Forelimb muscle (tissue), 1 donor: ENCODE results near the gene EVI5L. TPM values are rescaled to one million over a fixed set of nuclear protein-coding genes. Genes with fewer than 3 reads are reported as not detected.
"Not testable (repeated sequence)": the region's sequence is repeated elsewhere in the genome, so short reads cannot be mapped to it uniquely, and the experiment has no call there.

Experiments
- DNase-seq: peaks from one replicate; pipeline ENCODE4 v3.0.0-alpha.2; 2013; ENCODE audit warnings: low read depth
- polyA plus RNA-seq: library from polyadenylated mRNA; unstranded; fragments of 120-200 nt; gene quantifications from one replicate; pipeline ENCODE4 v1.2.1, GENCODE V29; 2013; ENCODE audit not compliant: insufficient read length

The EVI5L gene
- polyA plus RNA-seq, 1 donor: 13.4 TPM

DNA sequence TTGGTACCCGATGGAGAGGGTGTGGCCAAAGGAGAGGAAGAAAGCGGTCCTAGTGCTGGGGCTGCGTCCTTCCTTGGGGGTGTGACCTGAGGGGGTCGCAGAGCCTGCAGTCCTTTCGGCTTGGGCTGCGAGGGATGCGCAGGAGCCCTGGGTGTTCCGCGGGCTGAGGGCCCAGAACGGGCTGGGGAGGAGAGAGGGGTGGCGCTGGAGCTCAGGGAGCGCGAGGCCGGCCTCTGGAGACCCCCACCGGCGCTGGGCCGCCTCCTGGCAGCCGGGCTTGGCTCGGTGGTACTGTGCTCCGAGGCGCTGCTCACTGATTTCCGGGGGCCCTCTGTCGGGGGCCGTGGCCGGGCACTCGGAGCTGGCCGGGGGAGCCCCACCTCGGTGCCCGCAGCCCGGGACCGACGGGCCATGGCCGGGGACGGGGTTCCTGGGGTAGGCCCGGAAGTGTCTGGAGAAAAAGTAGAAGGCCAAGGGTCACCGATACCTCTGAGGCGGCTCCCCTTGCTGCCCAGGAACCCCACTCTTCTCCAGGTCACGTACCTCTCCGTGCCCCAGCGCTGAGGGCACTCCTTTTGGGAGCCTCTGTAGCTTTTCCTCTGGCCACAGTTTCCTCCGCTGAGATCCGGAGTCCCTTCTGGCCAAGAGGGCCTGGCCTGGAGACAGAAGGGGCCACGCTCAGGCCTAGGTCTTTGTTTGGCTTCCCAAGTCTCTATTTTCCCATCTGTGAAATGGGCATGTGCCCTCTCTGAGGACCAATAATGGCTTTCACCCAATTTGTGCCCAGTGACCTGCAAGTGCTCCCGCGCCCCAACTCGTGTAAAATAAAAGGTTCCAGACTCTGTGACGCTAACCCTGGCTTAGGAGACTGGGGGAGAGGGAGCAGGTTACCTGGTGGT lies 42.5 kb downstream of the EVI5L start:
- DNase-seq: no peak

DNA sequence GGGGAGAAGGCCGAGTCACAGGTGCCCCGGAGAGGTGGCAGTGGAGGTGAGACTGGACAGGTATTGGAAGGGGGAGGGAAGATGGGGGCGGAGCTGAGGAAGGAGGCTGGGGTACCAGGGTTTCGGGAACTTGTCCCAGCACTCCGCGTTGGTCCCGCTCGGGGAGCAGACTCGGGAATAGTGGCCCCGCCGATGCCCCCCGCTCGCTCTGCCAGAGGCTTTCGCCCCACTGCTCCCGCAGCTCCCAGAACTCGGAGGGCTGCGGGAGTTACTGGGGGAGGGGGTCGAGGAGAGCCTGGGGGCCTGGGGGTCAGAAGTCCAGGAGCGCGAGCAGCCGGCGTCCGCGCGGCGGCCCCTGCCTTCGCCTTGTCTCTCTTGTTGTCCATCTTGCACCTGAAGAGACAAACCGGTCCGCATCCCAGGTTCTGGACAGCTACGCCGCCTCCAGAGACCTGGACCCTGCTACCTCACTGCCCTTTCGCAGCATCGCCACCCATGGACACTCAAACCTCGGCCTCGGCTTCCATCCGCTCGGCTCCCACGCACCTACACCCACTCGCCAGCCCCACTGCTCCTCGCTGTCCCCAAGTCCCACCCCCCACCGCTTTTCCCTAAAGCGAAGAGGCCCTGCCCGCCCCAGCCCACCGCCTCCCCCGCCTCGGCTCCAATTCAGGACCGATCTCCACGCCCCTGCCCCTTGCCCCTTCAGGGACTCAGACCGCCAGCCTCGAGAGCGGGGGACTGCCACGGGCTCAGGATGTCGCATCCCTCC lies 43.5 kb downstream of the EVI5L start:
- DNase-seq: no peak

DNA sequence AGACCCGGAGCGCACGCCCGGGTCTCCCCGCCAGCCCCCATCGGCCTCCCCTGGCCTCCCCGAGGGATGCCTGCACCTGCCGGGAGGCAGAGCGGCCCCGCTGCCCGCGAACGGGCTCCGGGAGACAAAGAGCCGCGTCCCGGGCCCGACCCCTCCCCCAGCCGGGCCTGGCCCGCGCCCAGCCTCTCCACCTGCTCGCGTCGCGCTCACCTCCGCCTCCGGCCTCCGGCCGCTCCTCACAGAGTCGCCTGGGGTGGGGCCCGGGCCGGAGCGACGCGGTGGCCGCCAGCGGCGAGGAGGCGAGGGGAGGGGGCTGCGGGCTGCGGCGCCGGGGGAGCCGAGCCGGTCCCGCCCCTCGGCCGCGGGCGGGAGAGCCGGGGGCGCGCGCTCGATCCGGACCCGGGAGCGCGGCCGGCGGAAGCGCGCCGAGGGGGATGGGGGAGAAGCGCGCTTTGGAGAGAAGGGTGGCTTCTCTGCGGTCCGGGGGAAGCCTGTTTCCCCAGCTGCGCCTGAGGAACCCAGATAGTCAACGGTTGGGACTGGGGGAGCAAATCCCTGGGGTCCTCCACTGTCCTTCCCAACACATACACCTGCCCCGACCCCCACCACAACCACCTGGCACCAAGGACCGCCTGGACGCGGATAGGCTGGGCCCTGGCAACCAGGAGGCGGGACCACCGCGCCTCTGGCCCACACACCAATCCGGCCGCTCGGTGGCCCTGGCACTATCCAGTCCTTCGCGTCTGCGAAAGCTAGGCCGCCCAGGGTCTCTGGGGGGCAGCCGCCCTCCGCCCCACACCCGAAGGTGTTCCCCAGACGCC lies 44.3 kb downstream of the EVI5L start, which contains the start of gene PRR36:
TSS of gene PRR36 (minus strand) at position 315 of the 821 bp plus-strand sequence. CDS start 701 bp downstream, outside the sequence.
- no peak for DNase-seq

DNA sequence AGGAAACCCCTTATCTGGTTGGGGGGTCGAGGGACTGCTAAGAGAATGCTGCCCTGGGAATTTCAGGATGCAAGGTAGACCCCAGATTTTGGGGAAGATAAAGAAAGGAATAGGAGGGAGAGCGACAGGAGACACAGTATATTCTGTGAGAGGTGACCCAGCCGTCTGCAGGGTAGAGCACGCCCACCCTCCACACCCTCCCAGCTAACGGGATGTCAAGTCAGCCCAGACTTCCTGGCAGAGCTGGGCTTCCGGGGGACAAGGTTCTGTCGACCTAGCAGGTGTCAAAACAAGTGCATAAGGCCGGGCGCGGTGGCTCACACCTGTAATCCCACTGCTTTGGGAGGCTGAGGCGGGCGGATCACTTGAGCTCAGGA lies 44.9 kb downstream of the EVI5L start:
- no peak for DNase-seq

DNA sequence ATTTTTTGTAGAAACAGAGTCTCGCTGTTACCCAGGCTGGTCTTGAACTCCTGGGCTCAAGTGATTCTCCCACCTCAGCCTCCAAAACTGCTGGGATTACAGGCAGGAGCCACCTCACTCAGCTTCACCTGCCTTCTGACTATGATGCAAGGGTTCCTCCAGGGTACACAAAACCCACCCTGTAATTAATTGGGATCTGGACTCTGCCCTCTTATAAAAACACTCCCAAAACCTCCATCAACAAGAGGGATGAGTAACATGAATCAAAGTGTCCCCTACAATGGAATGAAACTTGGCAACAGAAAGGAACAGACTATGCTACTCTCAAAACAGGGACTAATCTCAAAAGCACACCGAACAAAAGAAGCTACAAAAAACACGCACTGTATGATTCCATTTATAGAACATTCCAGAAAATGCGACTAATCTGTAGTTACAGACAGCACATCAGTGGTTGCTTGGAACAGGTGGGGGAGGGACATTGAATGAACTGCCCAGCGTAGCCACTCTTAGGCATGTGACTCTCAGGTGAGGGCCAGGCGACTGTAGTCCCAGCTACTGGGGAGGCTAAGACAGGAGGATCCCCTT lies 47.3 kb downstream of the EVI5L start:
- no peak for DNase-seq

DNA sequence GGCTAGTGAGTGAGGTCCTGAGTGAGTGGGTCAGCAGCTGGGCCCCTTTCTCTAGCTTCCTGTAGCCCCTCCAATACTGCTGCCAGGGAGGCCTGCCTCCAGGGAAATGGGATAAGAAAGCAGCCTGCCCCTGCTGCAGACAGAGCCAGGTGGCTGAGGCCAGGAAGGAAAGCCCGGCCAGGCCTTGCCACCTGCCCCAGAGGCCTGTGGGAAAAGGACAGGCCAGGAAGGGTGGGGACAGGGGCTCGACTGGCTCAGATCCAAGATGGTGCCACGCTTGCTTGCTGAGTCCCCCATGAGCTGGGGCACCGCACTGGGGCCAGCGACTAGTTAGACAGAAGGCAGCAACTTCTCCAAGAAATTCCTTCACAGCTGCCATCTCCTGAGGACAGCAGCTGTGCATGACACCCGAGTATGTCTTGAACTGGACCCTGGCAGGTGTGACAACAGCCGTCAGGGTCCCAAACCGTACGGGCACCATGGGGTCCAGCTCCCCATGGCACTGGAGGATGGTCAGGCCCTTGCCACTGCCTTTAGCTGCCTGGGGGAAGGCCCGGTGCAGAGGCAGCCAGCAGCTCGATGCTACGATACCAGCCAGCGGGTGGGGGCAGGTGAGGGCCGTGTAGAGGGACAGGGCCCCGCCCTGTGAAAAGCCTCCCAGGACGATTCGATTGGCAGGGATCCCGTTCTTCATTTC lies 49.2 kb downstream of the EVI5L start:
- DNase-seq: no peak

DNA sequence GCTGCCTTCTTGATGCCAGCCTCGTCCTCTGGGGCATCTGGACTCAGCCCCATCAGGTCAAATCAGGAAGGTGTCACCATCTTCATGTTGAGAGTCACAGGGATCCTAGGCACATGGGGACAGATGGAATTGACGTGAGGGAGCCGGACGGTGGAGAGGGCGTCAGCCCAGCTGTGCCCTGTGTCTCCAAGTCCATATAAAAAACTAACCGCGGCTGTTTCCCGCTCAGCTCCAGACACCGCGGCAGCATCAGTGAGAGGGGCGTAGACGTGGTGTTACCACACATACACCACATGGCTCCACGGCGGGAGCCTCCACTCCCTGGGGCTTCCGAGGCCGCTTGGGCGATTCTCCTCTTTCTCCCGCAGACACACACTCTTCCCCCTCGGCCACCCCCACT lies 49.8 kb downstream of the EVI5L start:
- no peak for DNase-seq

DNA sequence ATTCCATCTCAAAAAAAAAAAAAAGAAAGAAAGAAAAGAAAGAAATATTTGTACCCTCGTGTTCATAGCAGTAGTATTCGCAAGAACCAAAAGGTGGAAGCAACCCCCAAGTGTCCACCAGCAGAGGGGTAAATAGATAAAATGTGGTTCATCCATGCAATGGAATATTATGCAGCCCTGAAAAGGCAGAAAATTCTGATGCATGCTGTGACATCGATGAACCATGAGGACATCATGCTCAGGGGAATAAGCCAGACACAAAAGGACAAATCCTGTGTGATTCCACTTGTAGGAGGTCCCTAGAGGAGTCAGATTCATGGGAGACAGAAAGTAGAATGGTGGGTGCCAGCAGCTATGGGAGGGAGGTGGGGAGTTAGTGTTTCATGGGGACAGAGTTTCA lies 51.9 kb downstream of the EVI5L start:
- no peak for DNase-seq

DNA sequence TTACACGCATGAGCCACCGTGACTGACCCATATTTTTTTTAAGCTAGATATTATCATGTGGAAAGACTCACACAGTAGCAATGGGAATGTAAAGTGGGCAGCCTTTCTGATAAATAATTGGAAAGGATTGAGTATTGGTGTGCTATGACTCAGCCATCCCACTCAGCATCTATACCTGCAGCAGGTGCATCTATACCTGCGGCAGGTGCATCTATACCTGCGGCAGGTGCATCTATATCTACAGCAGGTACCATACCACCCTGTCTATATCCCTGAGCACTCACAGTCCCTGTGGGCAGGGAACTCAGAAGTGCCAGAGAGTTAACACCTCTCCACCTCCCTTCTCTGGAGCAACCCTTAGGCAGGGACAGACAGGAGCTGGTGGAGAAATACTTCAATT lies 53.1 kb downstream of the EVI5L start:
- DNase-seq: no peak

DNA sequence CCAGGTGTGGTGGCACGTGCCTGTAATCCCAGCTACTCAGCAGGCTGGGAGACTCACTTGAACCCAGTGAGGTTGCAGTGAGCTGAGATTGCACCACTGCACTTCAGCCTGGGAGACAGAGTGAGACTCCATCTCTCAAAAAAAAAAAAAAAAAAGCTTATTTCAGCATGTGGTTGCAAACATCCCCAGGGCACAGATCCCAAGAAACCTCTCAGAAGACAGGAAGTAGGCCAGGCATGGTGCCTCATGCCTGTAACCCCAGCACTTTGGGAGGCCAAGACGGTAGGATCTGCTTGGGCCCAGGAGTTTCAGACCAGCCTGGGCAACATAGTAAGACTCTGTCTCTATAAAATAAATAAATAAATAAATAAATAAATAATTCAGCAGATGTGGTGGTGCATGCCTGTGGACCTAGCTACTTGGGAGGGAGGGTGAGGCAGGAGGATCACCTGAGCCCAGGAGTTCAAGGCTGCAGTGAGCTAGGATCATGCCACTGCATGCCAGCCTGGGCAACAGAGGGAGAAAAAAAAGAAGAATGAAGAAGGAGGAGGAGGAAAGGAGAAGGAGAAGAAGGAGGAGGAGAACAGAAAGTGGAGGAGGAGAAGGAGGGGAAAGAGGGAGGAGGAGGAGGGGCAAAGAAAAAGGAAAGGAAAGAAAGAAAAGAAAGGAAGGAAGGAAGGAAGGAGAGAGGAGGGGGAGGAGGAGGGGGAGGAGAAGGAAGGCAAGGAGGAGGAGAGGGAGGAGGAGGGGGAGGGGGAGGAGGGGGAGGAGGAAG lies 54.0 kb downstream of the EVI5L start:
- no peak for DNase-seq

DNA sequence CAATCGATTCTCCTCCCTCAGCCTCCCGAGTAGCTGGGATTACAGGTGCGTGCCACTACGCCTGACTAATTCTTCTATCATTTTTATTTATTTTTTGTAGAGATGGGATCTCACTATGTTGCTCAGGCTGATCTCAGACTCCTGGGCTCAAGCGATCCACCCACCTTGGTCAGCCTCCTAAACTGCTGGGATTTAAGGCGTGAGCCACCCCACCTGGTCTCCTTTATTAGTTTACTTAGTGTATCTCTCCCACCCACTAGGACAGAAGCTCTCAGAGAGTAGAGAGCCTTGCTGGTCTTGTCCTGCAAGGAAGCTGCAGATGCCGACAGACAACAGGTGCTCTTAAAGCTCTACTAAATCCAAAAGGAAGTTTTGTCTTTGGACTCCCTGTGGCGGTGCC lies 55.8 kb downstream of the EVI5L start:
- DNase-seq: no peak

DNA sequence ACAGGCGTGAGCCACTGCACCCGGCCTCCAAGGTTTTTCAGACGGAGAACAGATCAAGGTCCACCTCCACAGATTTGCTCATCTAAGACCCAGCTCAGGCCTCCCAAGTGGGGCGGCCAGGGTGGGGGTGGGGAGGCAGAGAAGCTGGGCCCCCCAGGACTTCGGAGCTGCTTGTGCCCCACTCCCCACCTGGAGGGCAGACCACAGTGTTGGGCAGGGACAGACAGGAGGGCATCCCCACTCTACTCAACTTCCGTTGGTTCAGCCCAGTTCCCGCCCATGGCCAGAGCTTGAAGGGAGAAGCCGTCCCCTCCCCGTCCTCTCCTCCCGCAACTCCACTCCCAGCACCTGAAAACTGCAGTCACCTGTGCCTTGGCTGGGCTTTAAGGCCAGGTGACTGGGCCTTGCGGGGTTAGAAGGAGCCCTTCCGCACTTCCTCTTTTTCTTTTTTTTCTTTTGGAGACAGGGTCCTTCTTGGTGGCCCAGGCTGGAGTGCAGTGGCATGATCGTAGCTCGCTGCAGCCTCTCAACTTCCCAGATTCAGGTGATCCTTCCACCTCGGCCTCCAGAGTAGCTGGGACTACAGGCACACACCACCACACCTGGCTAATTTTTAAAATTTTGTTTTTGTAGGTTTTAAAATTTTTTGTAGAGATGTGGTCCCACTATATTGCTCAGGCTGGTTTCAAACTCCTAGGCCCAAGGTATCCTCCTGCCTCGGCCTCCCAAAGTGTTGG lies 57.6 kb downstream of the EVI5L start:
- no peak for DNase-seq

DNA sequence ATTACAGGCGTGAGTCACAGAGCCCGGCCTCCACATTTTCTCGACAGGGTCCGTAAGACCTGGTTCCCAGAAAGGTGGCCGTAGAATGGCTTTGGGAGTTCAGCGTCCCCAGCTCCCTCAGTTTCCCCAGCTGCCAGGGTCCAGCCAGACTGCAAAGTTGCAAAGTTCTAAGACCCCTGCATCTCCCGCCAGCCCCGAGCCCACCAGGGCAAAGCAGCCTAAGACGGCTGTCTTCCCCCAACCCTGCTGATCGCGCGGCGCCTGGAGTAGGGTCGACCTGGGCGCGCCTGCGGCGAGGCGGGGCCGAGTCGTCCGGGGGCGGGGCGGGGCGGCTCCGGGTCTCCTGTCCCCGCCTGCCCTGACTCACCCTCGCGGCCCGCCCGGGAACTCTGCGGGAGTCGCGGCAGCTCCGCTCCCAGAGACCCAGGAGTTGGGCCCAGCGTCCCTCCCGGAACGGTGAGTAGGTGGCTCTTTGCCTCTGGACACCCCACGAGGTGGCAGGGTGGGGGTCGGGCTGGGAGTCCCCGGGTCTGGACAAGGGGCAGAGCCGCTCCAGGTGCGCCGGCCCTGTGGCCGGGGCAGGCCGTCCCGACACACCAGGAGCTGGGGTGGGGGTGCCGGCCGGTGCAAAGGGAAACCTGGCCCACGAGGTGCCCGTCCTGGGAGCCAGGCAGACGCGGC lies 58.3 kb downstream of the EVI5L start, which contains the start of gene LRRC8E:
TSS of gene LRRC8E (plus strand) at position 366 of the 681 bp plus-strand sequence. CDS start 7,094 bp downstream, outside the sequence.
- DNase-seq: no peak

DNA sequence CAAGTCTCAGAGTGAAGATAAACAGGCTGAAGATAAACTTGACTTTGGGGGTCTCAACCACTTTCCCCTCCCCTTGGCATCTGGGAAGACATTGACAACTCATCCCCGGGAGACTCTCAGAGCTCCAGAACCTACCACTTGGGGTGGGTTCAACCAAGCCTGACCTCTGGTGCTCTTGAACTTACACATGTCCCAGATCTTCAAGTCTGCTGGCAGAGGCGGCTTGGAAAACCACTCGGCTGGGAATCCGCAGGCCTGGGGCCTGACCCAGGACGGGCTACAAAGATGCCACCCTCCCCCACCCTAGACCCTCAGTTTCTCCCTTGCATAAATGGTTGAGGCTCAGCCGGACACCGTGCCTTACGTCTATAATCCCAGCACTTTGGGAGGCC lies 58.8 kb downstream of the EVI5L start:
- DNase-seq: no peak

DNA sequence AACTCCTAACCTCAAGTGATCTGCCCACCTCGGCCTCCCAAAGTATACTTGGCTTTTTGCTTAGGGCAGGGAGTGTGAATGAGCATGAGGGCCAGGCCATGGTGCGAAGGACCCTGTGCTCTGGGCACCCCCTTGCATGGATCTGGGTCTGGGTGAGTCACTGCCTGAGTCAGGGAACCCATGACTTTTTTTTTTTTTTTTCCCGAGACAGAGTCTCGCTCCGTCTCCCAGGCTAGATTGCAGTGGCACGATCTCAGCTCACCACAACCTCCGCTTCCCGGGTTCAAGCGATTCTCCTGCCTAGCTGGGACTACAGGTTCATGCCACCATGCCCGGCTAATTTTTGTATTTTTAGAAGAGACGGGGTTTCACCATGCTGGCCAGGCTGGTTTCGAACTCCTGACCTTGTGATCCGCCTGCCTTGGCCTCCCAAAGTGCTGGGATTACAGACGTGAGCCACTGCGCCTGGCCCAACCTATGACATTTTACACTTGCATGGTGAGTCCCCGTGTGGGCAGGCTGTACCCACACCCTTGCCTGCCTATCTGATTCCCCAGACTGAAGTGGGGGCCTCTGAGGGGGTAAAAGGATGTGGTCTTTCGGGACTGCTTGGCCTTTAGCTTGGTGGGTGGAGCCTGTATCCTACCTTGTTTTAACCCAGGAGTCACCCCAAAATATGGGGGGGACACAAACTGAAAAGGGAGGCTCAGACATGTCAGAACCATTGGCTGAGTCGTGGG lies 63.5 kb downstream of the EVI5L start:
- not testable (repeated sequence) for DNase-seq

DNA sequence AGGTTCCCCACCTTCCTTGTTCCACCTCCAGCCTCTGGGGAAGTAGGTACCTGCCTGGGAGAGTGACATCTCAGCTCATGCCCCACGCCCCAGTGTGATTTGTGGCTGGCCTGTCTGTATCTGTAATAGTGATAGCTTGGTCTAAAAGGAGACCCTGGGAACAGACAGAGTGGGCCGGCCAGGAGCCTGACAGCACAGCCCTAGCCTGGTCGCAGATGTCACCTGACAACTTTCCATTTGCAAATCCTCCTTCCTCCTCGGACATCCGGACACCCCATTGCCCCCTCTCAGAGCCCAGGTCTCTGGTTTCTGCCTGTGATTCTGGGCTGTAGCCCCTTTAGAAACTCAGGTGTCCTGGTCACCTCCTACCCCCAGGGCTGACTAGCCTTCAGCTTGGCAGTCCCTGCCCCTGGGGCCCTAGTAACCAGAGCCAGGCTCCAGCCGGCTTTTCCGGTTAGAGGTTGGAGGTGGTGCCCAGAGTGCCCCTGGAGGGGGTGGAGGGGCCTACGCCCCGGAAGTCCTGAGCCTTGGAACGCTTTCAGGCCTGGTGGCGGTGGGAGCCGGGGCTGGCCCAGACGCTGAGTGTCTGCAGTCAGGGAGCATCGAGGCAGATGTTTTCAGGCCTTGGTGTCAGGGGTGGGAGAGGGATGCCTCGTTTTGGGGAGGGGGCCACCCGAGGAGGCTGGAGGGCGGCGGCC lies 64.7 kb downstream of the EVI5L start:
- DNase-seq: no peak

DNA sequence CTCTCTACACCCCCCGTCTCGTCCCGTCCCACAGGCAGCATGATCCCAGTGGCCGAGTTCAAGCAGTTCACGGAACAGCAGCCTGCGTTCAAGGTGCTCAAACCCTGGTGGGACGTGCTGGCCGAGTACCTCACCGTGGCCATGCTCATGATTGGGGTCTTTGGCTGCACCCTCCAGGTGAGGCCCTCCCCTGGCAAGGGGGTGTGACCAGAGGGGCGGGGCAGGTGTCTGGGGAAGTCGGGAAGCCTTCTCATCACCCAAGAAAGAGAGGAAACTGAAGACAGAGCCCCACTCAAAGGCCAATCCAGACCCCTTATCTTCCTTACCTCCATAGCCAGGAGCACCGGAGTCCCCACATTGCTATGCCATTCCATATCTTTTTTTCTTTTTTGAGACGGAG lies 65.5 kb downstream of the EVI5L start:
- no peak for DNase-seq
